GM19452 (cell line): Measurements from ENCODE around the gene CSAD.

Source experiments
- ATAC-seq: cut with Tn5 transposase; IDR thresholded peaks from one replicate; pipeline ENCODE4 v1.9.1; 2021; ENCODE audit not compliant: unreplicated experiment

Gene CSAD, protein sequence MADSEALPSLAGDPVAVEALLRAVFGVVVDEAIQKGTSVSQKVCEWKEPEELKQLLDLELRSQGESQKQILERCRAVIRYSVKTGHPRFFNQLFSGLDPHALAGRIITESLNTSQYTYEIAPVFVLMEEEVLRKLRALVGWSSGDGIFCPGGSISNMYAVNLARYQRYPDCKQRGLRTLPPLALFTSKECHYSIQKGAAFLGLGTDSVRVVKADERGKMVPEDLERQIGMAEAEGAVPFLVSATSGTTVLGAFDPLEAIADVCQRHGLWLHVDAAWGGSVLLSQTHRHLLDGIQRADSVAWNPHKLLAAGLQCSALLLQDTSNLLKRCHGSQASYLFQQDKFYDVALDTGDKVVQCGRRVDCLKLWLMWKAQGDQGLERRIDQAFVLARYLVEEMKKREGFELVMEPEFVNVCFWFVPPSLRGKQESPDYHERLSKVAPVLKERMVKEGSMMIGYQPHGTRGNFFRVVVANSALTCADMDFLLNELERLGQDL

DNA sequence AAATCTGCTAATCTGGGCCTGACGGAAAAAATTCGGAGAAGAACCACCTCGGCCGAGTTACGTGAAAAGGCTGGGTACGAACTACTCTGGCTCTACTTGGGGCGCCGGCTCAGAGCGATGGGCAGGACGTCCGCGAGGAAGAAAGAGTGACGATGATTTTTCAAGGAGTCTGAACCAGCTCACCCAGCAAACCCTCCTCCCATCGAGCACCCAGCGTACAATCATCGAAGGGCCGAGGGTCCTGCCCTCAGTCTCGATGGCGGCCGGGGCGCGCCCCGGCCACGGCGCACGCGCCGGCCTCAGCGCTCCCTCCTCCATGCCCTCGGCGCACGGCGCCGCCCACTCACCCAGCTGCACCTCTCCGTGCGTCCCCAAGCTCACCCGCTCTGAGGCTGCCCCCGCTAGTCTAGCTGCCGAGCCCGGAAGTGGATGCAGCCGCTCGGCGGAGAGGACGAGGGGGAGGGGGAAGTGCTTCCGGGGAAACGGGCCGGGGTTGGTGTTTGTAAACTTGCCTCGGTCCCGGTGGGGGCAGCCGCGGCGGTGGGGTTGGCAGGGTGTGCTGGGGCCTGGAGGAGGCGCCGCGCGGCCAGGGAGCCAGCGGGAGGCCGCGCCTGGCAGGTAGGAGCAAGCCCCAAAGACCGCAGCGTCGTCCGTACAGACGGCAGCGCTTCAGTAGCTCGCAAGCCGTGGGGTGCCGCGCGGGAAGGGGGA, at the start of gene CSAD, which contains the start of gene ZNF740:
TSS of gene CSAD (minus strand) at position 706 of the 711 bp plus-strand sequence. CDS start 7,455 bp downstream, outside the sequence.
TSS of gene ZNF740 (plus strand) at position 503 of the 711 bp plus-strand sequence. CDS start 1,262 bp downstream, outside the sequence.
- ATAC-seq: peak; percentile 92

DNA sequence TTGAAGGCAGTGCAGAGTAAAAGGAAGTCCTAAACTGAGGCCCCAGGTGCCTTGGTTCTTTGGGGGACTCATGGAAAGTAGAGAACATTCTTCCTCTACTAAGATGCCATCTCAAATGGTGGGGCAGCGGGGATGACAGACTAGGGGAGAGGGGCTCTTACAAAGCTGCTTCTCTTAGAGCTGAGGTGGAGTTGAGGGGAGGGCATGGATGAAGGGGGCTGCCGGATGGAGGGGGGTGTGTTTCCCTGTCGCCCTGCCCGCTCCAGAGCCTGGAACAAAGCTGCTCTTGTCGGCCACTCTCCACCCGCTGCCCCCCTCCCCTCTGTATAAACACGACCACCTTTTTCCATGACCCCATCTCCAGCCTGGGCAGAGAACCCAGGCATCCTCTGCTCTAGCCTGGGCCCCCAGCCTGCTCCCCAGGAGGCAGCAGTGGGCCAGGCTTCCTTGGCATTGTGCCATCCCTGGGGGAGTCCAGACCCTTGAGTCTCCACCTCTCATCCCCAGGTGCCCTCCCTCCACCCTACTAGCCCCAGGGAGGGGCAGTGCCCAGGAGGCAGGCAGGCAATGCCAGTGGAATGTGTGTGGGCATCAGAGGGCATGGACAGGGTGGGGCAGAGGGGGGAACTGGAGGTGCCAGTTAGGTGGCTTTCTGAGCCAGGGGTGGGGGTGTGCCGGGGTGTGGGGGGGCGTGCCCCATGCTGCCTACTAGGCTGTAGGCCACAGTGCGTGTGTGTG, 49.6 kb upstream of the CSAD start:
- no peak for ATAC-seq

DNA sequence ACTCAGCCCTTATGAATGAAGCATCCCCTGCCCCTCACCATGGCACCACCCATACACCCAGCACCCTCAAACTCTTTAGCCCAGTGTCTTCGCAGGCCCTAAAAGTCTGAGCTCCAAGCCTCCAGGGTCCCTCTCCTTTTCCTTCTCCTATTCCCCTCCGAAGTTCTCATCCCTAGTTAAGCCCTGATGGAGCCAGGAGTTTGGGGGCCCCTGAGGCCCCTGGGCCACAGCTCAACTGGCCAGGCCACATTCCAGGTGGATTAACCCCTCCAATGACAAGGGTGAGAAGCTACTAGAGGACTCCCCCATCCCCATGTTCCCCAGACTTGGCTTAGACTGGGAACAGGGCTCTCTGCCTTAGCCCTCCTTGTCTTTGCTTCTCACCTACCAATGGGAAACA, 48.7 kb upstream of the CSAD start:
- ATAC-seq: no peak

- no peak for ATAC-seq
Observed at GRCh38 chr12:53227836-53228235, 47.1 kb upstream of the CSAD start.

- no peak for ATAC-seq
Observed at GRCh38 chr12:53227341-53227740, 46.6 kb upstream of the CSAD start.

- ATAC-seq: no peak
Observed at GRCh38 chr12:53226815-53227214, 46.1 kb upstream of the CSAD start.

DNA sequence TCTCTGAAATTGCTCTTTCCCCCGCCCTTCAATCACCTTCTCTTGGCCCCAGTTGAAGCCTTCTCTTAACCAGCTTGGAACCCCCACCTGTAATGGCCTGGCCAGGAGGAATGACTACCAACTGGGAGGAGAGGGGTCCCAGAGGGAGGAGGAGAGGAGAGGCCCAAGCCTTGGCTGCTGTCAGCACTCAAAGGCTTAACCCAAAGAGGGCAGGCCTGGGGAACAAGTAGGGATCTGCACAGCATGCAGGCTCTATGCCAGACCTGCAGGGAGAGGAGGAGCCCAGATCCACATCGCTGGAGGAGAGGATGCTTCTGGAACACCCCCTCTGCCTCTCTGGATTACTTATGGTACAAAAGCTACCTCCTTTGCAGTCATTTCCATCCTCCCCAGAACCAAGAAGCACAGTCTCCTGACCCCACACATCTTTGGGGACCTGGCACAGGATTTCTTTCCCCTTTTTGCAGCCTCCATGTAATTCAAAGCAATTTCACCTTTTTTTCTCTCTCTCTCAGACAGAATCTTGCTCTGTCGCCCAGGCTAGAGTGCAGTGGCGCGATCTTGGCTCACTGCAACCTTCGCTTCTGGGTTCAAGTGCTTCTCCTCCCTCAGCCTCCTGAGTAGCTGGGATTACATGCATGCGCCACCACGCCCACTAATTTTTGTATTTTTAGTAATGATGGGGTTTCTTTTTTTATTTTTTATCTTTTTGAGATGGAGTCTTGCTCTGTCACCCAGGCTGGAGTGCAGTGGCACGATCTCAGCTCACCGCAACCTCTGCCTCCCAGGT, 45.1 kb upstream of the CSAD start:
- ATAC-seq: no peak

DNA sequence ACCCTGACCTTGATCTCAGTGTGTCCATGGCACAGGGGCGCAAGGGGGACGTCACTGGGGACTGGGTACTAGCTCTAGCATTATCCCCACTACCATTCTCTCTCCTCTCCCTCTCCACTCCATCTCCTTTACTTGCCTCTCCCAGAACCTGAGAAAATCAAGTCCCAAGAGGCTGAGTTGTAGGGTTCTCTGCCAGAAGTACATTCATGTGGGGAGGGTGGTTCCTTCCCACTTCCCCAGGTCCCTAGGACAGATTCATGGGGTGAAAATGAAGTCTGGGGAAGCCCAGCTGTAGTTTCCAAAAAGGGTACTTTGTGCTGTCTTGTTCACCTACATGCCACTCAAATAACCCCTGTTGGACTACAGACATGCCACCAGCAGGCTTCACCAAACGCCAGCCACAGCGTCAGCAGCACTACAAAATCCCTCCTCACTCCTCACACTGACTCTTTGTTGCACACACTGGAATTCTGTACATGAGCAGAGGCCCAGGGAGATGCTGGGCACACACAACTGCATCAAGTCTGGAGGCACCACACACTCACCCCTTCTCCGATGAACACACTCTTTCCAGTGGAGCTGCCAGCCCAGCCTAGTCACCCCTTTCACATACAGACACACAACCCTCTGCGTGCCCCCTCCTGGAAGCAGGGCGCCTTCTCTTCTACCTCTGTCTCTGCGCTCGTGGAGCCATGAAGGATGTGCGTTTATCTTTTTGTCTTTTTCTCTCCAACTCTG, 44.3 kb upstream of the CSAD start:
- no peak for ATAC-seq

- no peak for ATAC-seq
Observed at GRCh38 chr12:53224061-53224896, 43.6 kb upstream of the CSAD start.

DNA sequence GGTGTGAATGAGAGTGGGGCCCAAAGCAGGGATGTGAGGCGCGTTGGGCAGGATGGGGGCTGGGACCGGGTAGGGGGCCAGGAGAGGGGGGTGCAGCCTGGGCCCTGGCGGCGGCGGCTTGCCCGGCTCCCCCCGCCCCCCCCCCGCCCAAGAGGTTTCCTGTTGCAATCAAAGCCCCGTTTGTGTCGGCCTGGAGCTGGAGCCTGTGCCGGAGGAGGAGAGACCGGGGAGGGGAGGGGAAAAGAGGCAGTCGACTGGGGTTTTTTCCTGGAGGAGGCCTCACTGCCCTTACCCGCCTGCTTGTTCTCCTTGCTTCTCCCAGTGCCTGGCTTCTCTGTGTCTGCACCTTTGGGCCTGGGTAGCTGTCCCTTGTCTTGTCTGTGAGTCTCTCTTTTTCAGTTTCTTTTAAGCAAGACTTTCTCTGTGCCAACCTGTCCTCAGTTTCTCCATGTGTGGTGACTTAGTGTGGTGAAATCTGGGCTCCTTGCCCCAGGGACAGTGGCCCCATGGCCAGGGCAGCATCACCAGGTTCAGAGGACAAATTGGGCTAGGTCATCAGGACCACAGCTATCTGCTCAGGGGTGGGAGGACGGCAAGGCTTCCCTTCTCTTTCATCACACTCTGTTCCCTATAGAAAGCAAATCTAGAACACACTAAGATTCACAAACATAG, 42.8 kb upstream of the CSAD start:
- ATAC-seq: no peak

DNA sequence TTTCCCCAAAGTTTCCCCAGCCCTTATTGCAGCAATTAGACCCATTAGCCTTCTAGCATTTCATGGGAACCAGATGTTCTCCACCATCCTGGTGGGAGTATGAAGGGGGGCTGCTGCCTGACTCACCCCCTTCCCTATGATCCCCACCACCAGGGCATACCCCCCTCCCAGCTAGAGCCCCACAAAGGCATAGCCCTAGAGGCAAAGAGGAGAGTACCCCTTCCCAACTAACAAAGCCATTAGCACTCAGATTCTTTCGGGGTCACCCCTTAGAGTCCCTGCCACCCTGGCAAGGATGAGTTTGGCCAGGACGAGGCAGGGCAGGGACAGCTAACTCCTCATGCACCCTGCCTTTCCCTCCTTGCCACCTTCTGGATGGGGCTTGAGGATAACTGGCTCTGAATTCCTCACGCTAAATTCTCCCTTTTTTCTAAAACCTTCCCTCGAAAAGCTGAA, 42.1 kb upstream of the CSAD start:
- no peak for ATAC-seq

DNA sequence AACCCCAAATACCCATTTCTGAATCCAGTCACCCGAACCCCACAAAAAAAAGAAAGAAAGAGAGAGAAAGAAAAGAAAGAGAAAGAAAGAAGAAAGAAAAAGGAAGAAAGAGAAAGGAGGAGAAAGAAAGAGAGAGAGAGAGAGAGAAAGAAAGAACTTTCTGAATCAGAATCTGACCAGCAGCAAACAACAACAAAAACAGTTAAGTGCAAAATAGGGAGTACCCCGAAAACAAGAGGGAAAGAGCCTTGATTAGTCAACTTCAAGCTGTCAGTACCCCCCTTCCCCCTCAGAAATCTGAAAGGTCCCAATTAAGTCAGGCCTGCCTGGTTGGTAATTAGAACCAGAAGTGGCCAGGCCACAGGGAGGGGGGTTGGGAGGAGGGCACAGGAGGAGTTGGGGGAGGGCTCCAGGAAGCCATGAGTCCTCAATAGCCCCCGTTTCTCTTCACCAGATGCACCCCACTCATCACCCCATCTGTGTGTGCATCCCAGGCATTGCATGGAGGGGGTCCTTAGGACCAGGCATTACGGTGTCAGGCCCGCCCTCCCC, 41.5 kb upstream of the CSAD start:
- no peak for ATAC-seq

- ATAC-seq: peak; percentile 25
Observed at GRCh38 chr12:53221203-53222080, 40.7 kb upstream of the CSAD start.

GRCh38 chr12:53220694-53221202, 40.0 kb upstream of the CSAD start:
- peak; percentile 58 for ATAC-seq

DNA sequence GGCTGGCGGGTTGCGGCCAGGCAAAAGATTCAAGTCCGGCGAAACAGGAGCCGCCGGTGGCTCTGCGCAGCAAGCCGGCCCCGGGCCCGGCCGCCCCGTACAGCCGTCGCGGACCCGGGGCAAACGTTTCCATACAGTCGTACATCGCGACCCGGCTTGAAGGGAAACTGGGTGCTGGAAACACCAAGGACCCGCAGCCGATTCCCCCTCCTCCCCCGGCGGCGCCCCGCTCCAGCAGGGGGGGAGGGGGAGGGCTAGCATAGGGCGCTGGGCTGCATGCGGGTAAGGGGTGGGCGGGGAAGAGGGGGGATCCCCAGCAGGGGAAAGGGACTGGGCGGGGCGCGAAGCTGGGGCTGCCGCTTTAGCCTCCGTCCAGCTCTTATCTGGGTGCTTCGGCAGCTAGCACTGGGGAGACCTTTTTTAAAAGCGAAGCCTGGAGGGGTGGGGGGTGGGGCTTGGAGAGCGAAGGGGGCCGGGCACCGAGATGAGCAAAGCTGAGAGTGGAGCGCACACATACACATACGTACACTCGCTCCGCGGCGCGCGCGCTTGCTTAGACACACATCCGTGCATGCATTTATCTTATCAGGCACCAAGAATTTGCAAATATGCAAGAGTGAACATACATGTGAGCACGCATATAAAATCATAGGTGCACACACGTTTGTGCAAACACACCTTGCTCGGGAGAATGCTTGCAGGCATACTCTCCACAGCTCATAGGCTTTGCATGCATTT, 39.4 kb upstream of the CSAD start:
- ATAC-seq: peak; percentile 33

DNA sequence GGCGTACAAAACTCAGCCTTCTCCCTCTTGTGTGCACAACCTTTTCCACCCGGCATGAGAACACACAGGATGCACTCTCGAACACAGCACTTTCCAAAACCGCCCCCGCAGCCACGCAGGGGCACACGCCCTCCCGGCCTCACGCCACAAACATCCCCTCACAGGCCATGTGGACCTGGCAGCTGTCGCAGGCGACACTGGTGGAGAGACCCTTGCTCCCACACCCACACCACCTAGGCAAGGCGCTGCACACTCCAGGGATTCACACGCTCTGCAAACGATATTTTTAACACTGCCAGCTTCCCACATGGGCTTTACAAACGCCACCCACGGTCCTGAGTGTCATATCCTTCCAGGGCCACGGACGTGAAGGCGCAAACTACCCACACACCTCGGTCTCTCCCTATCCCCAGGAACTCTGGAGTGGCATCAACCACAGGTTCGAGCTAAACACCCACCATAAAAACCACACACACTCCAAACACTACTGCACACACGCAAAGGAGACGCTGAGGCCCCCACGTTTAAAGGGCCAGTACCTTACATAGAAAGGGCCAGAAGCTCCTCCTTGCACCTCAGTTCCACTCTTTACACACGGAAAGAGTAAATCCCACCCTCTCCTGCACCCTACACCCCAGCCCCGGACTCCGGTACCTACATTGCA, 38.7 kb upstream of the CSAD start:
- ATAC-seq: no peak
